Activated naive CD8-positive, alpha-beta T cell treated with anti-CD3 and anti-CD28 coated beads for 36 hours (primary cell): ENCODE measurements around the gene KAZN. TPM values are rescaled to one million over a fixed set of nuclear protein-coding genes. Genes with fewer than 3 reads are reported as not detected.

Experiments
- DNase-seq: peaks from one replicate; pipeline ENCODE4 v3.0.0; 2021
- H3K27ac Mint-ChIP-seq: one replicate; pipeline ENCODE4 v1.8.0; 2022; ENCODE audit warnings: mild to moderate bottlenecking, moderate library complexity, mixed read lengths
- H3K27me3 Mint-ChIP-seq: one replicate; pipeline ENCODE4 v1.8.0; 2022; ENCODE audit warnings: mild to moderate bottlenecking, mixed read lengths
- H3K36me3 Mint-ChIP-seq: one replicate; pipeline ENCODE4 v1.8.0; 2021; ENCODE audit warnings: mild to moderate bottlenecking, mixed read lengths
- H3K4me1 Mint-ChIP-seq: one replicate; pipeline ENCODE4 v1.8.0; 2021; ENCODE audit warnings: mixed read lengths
- H3K4me3 Mint-ChIP-seq: one replicate; pipeline ENCODE4 v1.8.0; 2022; ENCODE audit warnings: mild to moderate bottlenecking, moderate library complexity, mixed read lengths
- H3K9me3 Mint-ChIP-seq: one replicate; pipeline ENCODE4 v1.8.0; 2022; ENCODE audit warnings: mixed read lengths
- total RNA-seq, 2 experiments: library from RNA; stranded (reverse); gene quantifications; one replicate each; pipeline ENCODE4 v1.2.3, GENCODE V29; 2021

KAZN gene
- total RNA-seq, 2 experiments from 2014 or later, result 0.74 to 1.5 TPM

- no peaks in the 10 kb centered on the region for H3K4me1 Mint-ChIP-seq
- DNase-seq, result no peak
- H3K36me3 Mint-ChIP-seq, result no peaks in the 10 kb centered on the region
- no peaks in the 10 kb centered on the region for H3K9me3 Mint-ChIP-seq
- no peak overlapping the region for H3K4me3 Mint-ChIP-seq
- no peaks in the 10 kb centered on the region for H3K27me3 Mint-ChIP-seq
- H3K27ac Mint-ChIP-seq, result no peak overlapping the region
Measured at GRCh38 chr1:14910984-14911721, 312.7 kb downstream of the KAZN start.

- no peak for DNase-seq
- Mint-ChIP-seq H3K4me1 (no peaks in the 10 kb centered on the region), H3K9me3 (no peaks in the 10 kb centered on the region), H3K27ac (no peak overlapping the region), H3K27me3 (peaks cover 6% of the 10 kb centered on the region), H3K36me3 (no peaks in the 10 kb centered on the region), H3K4me3 (no peak overlapping the region)
Measured at GRCh38 chr1:14912839-14913481, 314.5 kb downstream of the KAZN start.

- H3K27me3 Mint-ChIP-seq, result peaks cover 7% of the 10 kb centered on the region
- DNase-seq, result no peak
- H3K4me3 Mint-ChIP-seq, result no peak overlapping the region
- H3K36me3 Mint-ChIP-seq, result no peaks in the 10 kb centered on the region
- H3K27ac Mint-ChIP-seq, result no peak overlapping the region
- no peaks in the 10 kb centered on the region for H3K4me1 Mint-ChIP-seq
- no peaks in the 10 kb centered on the region for H3K9me3 Mint-ChIP-seq
Measured at GRCh38 chr1:14913482-14914177, 315.1 kb downstream of the KAZN start.

- Mint-ChIP-seq H3K9me3 (no peaks in the 10 kb centered on the region), H3K4me3 (no peak overlapping the region), H3K27me3 (peaks cover 10% of the 10 kb centered on the region), H3K27ac (no peak overlapping the region), H3K36me3 (no peaks in the 10 kb centered on the region), H3K4me1 (no peaks in the 10 kb centered on the region)
- no peak for DNase-seq
Measured at GRCh38 chr1:14914351-14914988, 316.0 kb downstream of the KAZN start.

GRCh38 chr1:14915356-14916054, 317.0 kb downstream of the KAZN start:
- peak; percentile 36 for DNase-seq
- H3K4me3 Mint-ChIP-seq, result no peak overlapping the region
- no peak overlapping the region for H3K27ac Mint-ChIP-seq
- H3K36me3 Mint-ChIP-seq, result no peaks in the 10 kb centered on the region
- peaks cover 10% of the 10 kb centered on the region for H3K27me3 Mint-ChIP-seq
- no peaks in the 10 kb centered on the region for H3K4me1 Mint-ChIP-seq
- no peaks in the 10 kb centered on the region for H3K9me3 Mint-ChIP-seq

GRCh38 chr1:14919289-14919688, 320.8 kb downstream of the KAZN start:
- no peak for DNase-seq
- Mint-ChIP-seq H3K27ac (no peak overlapping the region), H3K36me3 (no peaks in the 10 kb centered on the region), H3K9me3 (no peaks in the 10 kb centered on the region), H3K4me1 (no peaks in the 10 kb centered on the region), H3K27me3 (peaks cover 26% of the 10 kb centered on the region), H3K4me3 (no peak overlapping the region)

- H3K36me3 Mint-ChIP-seq, result no peaks in the 10 kb centered on the region
- H3K9me3 Mint-ChIP-seq, result no peaks in the 10 kb centered on the region
- no peaks in the 10 kb centered on the region for H3K4me1 Mint-ChIP-seq
- peaks cover 26% of the 10 kb centered on the region for H3K27me3 Mint-ChIP-seq
- no peak overlapping the region for H3K4me3 Mint-ChIP-seq
- DNase-seq, result no peak
- no peak overlapping the region for H3K27ac Mint-ChIP-seq
Measured at GRCh38 chr1:14919751-14920150, 321.3 kb downstream of the KAZN start.

GRCh38 chr1:14921057-14921456, 322.6 kb downstream of the KAZN start:
- Mint-ChIP-seq H3K9me3 (no peaks in the 10 kb centered on the region), H3K27me3 (peaks cover 39% of the 10 kb centered on the region), H3K4me3 (no peak overlapping the region), H3K27ac (no peak overlapping the region), H3K4me1 (peaks cover 6% of the 10 kb centered on the region), H3K36me3 (no peaks in the 10 kb centered on the region)
- no peak for DNase-seq

GRCh38 chr1:14922942-14923726, 324.6 kb downstream of the KAZN start:
- DNase-seq, result no peak
- peaks cover 6% of the 10 kb centered on the region for H3K4me1 Mint-ChIP-seq
- H3K4me3 Mint-ChIP-seq, result peak overlapping the region; percentile 69
- H3K27me3 Mint-ChIP-seq, result peaks cover 50% of the 10 kb centered on the region
- no peaks in the 10 kb centered on the region for H3K36me3 Mint-ChIP-seq
- no peak overlapping the region for H3K27ac Mint-ChIP-seq
- no peaks in the 10 kb centered on the region for H3K9me3 Mint-ChIP-seq

- Mint-ChIP-seq H3K36me3 (no peaks in the 10 kb centered on the region), H3K9me3 (no peaks in the 10 kb centered on the region), H3K4me3 (peak overlapping the region; percentile 69), H3K27ac (no peak overlapping the region), H3K4me1 (peaks cover 6% of the 10 kb centered on the region), H3K27me3 (peaks cover 47% of the 10 kb centered on the region)
- peak; percentile 44 for DNase-seq
Measured at GRCh38 chr1:14923727-14924452, 325.4 kb downstream of the KAZN start.

GRCh38 chr1:14924455-14925331, 326.2 kb downstream of the KAZN start:
- H3K9me3 Mint-ChIP-seq, result no peaks in the 10 kb centered on the region
- peak overlapping the region; percentile 50 for H3K4me3 Mint-ChIP-seq
- peaks cover 46% of the 10 kb centered on the region for H3K27me3 Mint-ChIP-seq
- peak; percentile 24 for DNase-seq
- H3K4me1 Mint-ChIP-seq, result peaks cover 6% of the 10 kb centered on the region
- no peaks in the 10 kb centered on the region for H3K36me3 Mint-ChIP-seq
- H3K27ac Mint-ChIP-seq, result no peak overlapping the region

- no peak for DNase-seq
- Mint-ChIP-seq H3K27me3 (peaks cover 46% of the 10 kb centered on the region), H3K27ac (no peak overlapping the region), H3K9me3 (no peaks in the 10 kb centered on the region), H3K36me3 (no peaks in the 10 kb centered on the region), H3K4me1 (peaks cover 6% of the 10 kb centered on the region), H3K4me3 (no peak overlapping the region)
Measured at GRCh38 chr1:14925336-14926136, 327.1 kb downstream of the KAZN start.
